Right lobe of liver (tissue), 6 donors: ENCODE data around the gene GALNT2. TPM values are rescaled to one million over a fixed set of nuclear protein-coding genes. Genes with fewer than 3 reads are reported as not detected.

Experiments used
- ATAC-seq, 4 donors: fragments of 200-7000 bp; cut with Tn5 transposase; one replicate each; pipeline ENCODE4 v1.9.1; 2020; ENCODE audit warnings: mild to moderate bottlenecking in 4 of 4, moderate library complexity in 4 of 4
- DNase-seq, 3 donors: peaks; one replicate each; pipeline ENCODE4 v3.0.0-alpha.2; 2020
- H3K27ac ChIP-seq, 3 donors: fragments of 200-600 bp; one replicate each; pipeline ENCODE4 v1.8.0; 2022
- H3K27me3 ChIP-seq, 2 donors: fragments of 200-600 bp; one replicate each; pipeline ENCODE4 v1.8.0; 2022
- H3K36me3 ChIP-seq, 4 donors: fragments of 200-600 bp; sonication (generic) in 1 of 4; one replicate each; pipeline versions ENCODE4 v1.5.1 to v1.8.0; 2017 to 2022; ENCODE audit warnings: control low read depth in 1 of 4
- H3K4me1 ChIP-seq, 4 donors: fragments of 200-600 bp; sonication (generic) in 1 of 4; one replicate each; pipeline versions ENCODE4 v1.5.1 to v1.8.0; 2017 to 2022; ENCODE audit warnings: control low read depth in 1 of 4
- H3K4me3 ChIP-seq, 3 donors: fragments of 200-600 bp; one replicate each; pipeline ENCODE4 v1.8.0; 2022
- H3K9me3 ChIP-seq, 4 donors: fragments of 200-600 bp; sonication (generic) in 1 of 4; one replicate each; pipeline versions ENCODE4 v1.5.1 to v1.8.0; 2017 to 2022; ENCODE audit warnings: control low read depth in 1 of 4
- POLR2A ChIP-seq: fragments of 450-650 bp; IDR thresholded peaks from one replicate; pipeline ENCODE4 v1.6.1; 2017; ENCODE audit warnings: antibody characterized with exemption, mild to moderate bottlenecking
- WGBS: methylation state at CpG from one replicate; pipeline ENCODE4 v1.1.6; 2018; ENCODE audit warnings: low coverage, low lambda C conversion rate; ENCODE audit not compliant: insufficient coverage; ENCODE audit errors: missing lambda C conversion rate; 5-methylcytosine and 5-hydroxymethylcytosine counted together
- intact Hi-C, 2 donors: fragments of 100-400 bp; cut with DNase I; formaldehyde crosslinking; loops; one replicate each; pipeline versions ENCODE4 v1.11.2 to v1.14.1; 2022
- total RNA-seq, 6 experiments: library from RNA; depleted of rRNA in 2 of 6; stranded (reverse); fragments of >200 nt in 2 of 6; fragmentation: NEBNext Ultra II Directional in 3 of 6; extraction: Animal tissue kit (Norgen Biotek cat#: 25700) in 3 of 6; gene quantifications; one replicate each; pipeline versions ENCODE4 v1.1.0 to v1.2.4, GENCODE V29; 2016 to 2023
- TF ChIP-seq, protein P1 (sequence below), 4 donors: fragments of 200-600 bp in 3 of 4; fragments of 450-650 bp in 1 of 4; IDR thresholded peaks; one replicate each; pipeline versions ENCODE4 v1.5.1 to v1.8.0; 2016 to 2022; ENCODE audit warnings: antibody characterized with exemption in 4 of 4, mild to moderate bottlenecking in 2 of 4
- donor health status: DM: no; HTN: yes; CAD: no.
- donor health status: DM: no; HTN: no; CAD: no.
- donor health status: DM: no; HTN: no; CAD: no.
- donor health status: DM: no; HTN: yes; CAD: no.
- donor health status: DM: no; HTN: yes; CAD: no.

Gene GALNT2
- total RNA-seq, 6 experiments from 2014 or later: 58.0 to 152 (median 131) TPM

- Histone ChIP-seq H3K4me3 (no peak overlapping the region), H3K27ac (no peak overlapping the region), H3K36me3 (no peaks in the 10 kb centered on the region), H3K9me3 (no peaks in the 10 kb centered on the region), H3K27me3 (no peaks in the 10 kb centered on the region), H3K4me1 (peaks cover 0 to 15% (median 0%) of the 10 kb centered on the region in 4 donors)
- intact Hi-C loops: no loop called here
- peak in 1 of 3 donors; percentile 39 for DNase-seq
- WGBS: 89% methylated on average over 15 of the region's 26 CpGs
- no peak for TF ChIP-seq POLR2A
- TF ChIP-seq, protein P1, sequence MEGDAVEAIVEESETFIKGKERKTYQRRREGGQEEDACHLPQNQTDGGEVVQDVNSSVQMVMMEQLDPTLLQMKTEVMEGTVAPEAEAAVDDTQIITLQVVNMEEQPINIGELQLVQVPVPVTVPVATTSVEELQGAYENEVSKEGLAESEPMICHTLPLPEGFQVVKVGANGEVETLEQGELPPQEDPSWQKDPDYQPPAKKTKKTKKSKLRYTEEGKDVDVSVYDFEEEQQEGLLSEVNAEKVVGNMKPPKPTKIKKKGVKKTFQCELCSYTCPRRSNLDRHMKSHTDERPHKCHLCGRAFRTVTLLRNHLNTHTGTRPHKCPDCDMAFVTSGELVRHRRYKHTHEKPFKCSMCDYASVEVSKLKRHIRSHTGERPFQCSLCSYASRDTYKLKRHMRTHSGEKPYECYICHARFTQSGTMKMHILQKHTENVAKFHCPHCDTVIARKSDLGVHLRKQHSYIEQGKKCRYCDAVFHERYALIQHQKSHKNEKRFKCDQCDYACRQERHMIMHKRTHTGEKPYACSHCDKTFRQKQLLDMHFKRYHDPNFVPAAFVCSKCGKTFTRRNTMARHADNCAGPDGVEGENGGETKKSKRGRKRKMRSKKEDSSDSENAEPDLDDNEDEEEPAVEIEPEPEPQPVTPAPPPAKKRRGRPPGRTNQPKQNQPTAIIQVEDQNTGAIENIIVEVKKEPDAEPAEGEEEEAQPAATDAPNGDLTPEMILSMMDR (IDR thresholded peaks at IDR 0.05): no peak
- no peak for ATAC-seq
These were observed 233.6 kb downstream of the GALNT2 start for GRCh38 chr1:230300322-230301301.

DNA sequence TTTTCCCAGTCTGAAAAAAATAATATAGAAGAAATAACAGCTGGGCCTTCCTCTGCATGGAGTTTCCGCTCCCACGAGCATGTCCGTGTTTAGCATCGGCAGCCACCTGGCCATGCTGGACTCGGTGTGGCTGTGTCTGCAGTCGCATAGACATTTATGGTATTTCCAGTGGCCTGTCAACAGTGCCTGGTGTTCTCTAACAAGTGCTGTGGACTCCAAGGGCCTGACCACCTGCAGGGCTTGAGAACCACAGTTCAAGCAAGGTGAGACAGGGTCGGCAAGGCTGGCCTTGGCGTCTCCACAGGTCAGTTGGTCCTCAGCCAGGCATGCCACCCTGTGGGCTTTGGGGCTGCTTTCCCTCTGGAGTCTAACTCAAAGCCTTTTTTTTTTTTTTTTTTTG, 234.3 kb downstream of the GALNT2 start:
- Histone ChIP-seq H3K4me3 (no peak overlapping the region), H3K27ac (no peak overlapping the region), H3K9me3 (no peaks in the 10 kb centered on the region), H3K36me3 (no peaks in the 10 kb centered on the region), H3K4me1 (peaks cover 0 to 15% (median 0%) of the 10 kb centered on the region in 4 donors), H3K27me3 (no peaks in the 10 kb centered on the region)
- peak in 1 of 3 donors; percentile 24 for DNase-seq
- 40% methylated on average over 1 of the region's 8 CpGs for WGBS
- ATAC-seq: no peak
- TF ChIP-seq POLR2A: no peak
- TF ChIP-seq, protein P1 (IDR thresholded peaks at IDR 0.05): no peak
- intact Hi-C loops: no loop called here

DNA sequence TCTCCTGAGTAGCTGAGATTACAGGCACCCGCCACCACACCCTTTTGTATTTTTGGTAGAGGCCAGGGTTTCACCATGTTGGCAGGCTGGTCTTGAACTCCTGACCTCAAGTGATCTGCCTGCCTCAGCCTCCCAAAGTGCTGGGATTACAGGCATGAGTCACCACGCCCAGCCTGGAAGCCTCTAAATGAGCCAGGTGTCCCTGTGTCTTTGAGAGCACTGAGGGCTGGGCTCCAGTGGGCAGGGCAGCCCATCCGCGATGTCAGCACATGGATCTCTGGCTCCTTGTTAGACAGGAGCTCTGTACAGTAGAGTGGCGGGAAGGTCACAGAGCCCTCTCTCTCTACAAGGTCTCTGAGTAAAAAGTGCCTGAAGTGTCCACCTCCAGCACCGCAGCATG, 234.8 kb downstream of the GALNT2 start:
- no peaks in the 10 kb centered on the region for H3K9me3 ChIP-seq
- no peak for ATAC-seq
- peaks cover 0 to 15% (median 0%) of the 10 kb centered on the region in 4 donors for H3K4me1 ChIP-seq
- H3K27me3 ChIP-seq: no peaks in the 10 kb centered on the region
- H3K4me3 ChIP-seq: no peak overlapping the region
- no peak for TF ChIP-seq POLR2A
- TF ChIP-seq, protein P1 (IDR thresholded peaks at IDR 0.05): no peak
- no peaks in the 10 kb centered on the region for H3K36me3 ChIP-seq
- WGBS: 93% methylated on average over 3 of the region's 6 CpGs
- intact Hi-C loops: no loop called here
- DNase-seq: peak in 1 of 3 donors; percentile 15
- no peak overlapping the region for H3K27ac ChIP-seq

DNA sequence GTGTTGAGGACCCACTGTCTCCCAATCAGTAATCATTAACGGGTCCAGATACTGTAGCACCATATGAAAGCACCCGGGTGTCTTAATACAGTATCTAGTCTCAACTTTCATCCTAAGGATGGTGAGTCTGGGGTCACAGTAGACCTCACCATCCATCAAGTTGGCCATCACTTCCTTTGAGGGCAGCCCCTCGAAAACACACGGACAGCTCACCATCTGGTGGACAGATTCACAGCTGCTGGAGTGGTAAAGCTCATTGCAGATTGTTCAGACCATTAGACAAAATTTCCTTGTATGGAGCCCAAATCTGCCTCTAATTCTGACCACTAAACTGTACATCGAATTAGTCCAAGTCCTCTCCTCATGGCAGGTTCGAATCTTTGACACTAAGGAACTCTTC, 236.0 kb downstream of the GALNT2 start:
- no peak for TF ChIP-seq POLR2A
- TF ChIP-seq, protein P1 (IDR thresholded peaks at IDR 0.05): no peak
- intact Hi-C loops: no loop called here
- no peaks in the 10 kb centered on the region for H3K27me3 ChIP-seq
- WGBS: 69% methylated on average over 3 of the region's 6 CpGs
- H3K36me3 ChIP-seq: no peaks in the 10 kb centered on the region
- H3K4me1 ChIP-seq: peaks cover 0 to 15% (median 0%) of the 10 kb centered on the region in 4 donors
- no peak overlapping the region for H3K27ac ChIP-seq
- no peak overlapping the region for H3K4me3 ChIP-seq
- DNase-seq: no peak
- ATAC-seq: no peak
- no peaks in the 10 kb centered on the region for H3K9me3 ChIP-seq
